Right renal pelvis (tissue), 4 donors: ENCODE results near the gene SELENOK. TPM values are rescaled to one million over a fixed set of nuclear protein-coding genes. Genes with fewer than 3 reads are reported as not detected.
"Not testable (repeated sequence)": the region's sequence is repeated elsewhere in the genome, so short reads cannot be mapped to it uniquely, and the experiment has no call there.

Experiments
- DNase-seq, 4 donors: peaks; one replicate each; pipeline ENCODE4 v3.0.0-alpha.2; 2013; ENCODE audit warnings: low read depth in 4 of 4, low spot score in 3 of 4, missing footprints in 1 of 4
- polyA plus RNA-seq, 4 donors: library from polyadenylated mRNA; unstranded; fragments of 120-200 nt; gene quantifications; one replicate each; pipeline ENCODE4 v1.2.1, GENCODE V29; 2013; ENCODE audit not compliant: insufficient read length in 4 of 4

Gene SELENOK
- 10 to 100 TPM; 72.8 to 94.4 (median 78.2) TPM for polyA plus RNA-seq

GRCh38 chr3:53891497-53892285 lies at the start of gene SELENOK:
Gene SELENOK, minus strand, starts transcription at chr3:53891859.
- peak; percentile 95 to 98 (median 98) for DNase-seq

GRCh38 chr3:53941184-53941583 lies 49.5 kb upstream of the SELENOK start:
- no peak for DNase-seq

- no peak for DNase-seq
Observed at GRCh38 chr3:53940623-53941022, 49.0 kb upstream of the SELENOK start.

- no peak for DNase-seq
Observed at GRCh38 chr3:53939813-53940212, 48.2 kb upstream of the SELENOK start.

GRCh38 chr3:53939086-53939582 lies 47.5 kb upstream of the SELENOK start:
- DNase-seq: peak in 2 of 4 donors; percentile 25

- DNase-seq: peak in 3 of 4 donors; percentile 21 to 44 (median 33)
Observed at GRCh38 chr3:53938645-53939044, 47.0 kb upstream of the SELENOK start.

GRCh38 chr3:53936347-53936746 lies 44.7 kb upstream of the SELENOK start:
- DNase-seq: no peak

GRCh38 chr3:53935283-53935901 lies 43.7 kb upstream of the SELENOK start:
- no peak for DNase-seq

- DNase-seq: not testable (repeated sequence)
Observed at GRCh38 chr3:53927208-53927872, 35.7 kb upstream of the SELENOK start.

- no peak for DNase-seq
Observed at GRCh38 chr3:53921296-53921695, 29.6 kb upstream of the SELENOK start.

- DNase-seq: no peak
Observed at GRCh38 chr3:53919741-53920140, 28.1 kb upstream of the SELENOK start.

- DNase-seq: no peak
Observed at GRCh38 chr3:53913401-53913800, 21.7 kb upstream of the SELENOK start.

GRCh38 chr3:53902711-53903110 lies 11.1 kb upstream of the SELENOK start:
- DNase-seq: no peak

GRCh38 chr3:53902067-53902466 lies 10.4 kb upstream of the SELENOK start:
- no peak for DNase-seq

- DNase-seq: no peak
Observed at GRCh38 chr3:53900666-53901331, 9.1 kb upstream of the SELENOK start.

- DNase-seq: no peak
Observed at GRCh38 chr3:53899750-53900149, 8.1 kb upstream of the SELENOK start.

- DNase-seq: no peak
Observed at GRCh38 chr3:53892286-53892637, 603 bp upstream of the SELENOK start.

- DNase-seq: no peak
Observed at GRCh38 chr3:53890726-53891475, 758 bp downstream of the SELENOK start.

- no peak for DNase-seq
Observed at GRCh38 chr3:53888232-53888631, 3.4 kb downstream of the SELENOK start.

- no peak for DNase-seq
Observed at GRCh38 chr3:53887446-53887845, 4.2 kb downstream of the SELENOK start.
